SKM-1 treated with dmso at 0.1 percent for 144 hours (cell line): ENCODE data around the gene FECH.

ENCODE experiments used
- DNase-seq: peaks from one replicate; lab custom pipeline; 2025; ENCODE audit not compliant: unreplicated experiment; lab: John Stamatoyannopoulos, UW

The FECH gene

DNA sequence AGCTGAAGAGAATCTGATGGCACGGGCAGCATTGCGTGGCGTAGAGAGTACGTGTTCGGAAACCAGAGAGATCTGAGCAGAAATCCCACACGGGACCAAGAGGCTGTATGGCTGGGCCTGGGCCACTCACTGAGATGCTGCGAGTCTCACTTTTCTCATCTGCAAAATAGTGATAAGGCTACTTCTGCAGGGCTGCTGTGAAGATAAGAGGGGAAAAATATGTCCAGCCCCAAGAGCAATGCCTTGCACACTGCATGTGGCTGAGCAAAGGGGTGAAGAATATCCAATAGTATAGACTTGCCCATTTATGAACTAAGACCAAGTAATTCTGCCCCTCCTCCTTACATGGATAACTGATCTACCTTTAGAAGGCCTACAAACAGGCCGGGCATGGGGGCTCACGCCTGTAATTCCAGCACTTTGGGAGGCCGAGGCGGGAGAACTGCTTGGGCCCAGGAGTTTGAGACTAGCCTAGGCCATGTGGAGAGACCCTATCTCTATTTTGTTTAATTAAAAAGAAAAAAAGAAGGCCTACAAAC lies 3.1 kb downstream of the FECH start:
- DNase-seq = no peak

DNA sequence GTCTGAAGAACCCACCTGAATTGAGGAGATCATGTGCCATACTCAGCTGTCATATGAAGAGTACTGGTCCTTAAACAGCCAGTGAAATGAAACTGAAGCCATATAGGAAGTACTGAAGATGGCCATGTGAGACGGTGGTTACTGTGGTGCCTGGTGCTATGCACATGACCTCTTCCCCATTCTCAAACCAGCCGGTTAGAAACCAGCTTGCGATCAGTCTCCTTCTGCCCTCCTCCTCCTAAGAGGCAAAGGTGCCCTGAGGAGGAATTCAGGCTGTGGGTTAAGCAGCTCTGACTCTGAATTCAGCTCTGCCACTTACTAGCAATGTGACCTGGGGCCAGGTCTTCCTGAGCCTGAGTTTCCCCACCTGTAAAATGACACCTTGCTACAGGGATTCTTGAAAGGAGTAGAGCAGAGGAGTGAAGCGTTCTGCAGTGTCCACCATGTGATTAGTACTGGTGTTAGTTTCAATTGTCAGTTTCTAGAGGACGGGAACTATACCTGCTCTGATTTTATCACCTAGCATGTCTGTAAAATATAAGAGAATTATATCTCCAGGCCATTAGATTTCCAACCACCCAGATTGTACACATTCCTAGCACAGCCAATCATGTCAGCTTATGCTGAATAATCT lies 5.1 kb downstream of the FECH start:
- peak; percentile 83 for DNase-seq

DNA sequence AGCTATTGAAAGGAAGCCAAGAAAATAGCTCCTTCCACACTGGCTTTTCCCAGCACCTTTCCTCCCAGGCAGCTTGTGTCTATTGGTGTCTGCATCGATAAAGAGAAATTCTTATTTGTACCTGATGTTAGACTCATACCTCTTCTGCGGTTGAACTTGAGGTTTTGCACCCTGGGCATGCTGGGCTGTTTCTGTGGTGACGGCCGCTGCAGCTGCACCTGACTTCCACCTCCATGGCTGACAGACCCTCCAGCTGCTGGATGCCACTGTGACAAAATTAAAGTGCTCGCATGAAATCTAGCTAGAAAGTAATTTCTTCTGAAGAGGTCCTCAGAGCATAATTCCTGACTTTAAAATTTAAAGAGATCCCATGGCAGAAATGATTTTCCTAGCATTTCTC lies 6.6 kb downstream of the FECH start:
- DNase-seq = no peak

DNA sequence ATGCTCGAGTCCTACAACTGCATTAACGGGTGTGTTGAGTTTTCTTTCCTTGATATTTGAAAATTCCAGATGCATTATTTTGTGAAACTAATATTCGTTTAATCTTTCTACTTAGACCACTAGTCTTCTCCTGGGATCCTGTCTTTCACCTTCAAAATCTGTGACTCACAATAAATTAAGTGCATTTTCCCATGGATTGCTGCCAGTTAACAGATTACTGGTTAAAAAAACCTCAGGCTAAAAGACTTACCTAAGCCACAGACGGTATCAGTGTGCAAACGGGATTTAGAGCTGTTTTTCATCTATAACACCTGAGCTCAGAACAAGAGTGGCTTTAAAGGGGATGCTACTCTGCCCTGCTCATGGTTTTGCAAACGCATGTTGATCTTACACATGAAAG lies 10.2 kb downstream of the FECH start:
- no peak for DNase-seq

DNA sequence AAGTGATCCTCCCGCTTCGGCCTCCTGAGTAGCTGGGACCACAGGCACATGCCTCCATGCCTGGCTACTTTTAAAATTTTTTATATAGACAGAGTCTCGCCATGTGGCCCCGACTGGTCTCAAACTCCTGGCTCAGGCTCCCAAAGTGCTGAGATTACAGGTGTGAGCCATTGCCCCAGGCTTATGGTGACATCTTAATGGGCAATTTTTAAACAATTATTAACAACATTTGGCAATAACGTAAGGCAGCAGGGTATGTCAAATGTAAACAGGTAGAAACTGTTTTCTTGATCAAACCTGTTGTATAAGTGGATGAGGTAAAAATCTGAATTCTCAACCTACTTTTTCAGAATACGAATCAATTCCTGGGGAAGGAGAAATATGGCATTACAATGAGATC lies 11.0 kb downstream of the FECH start:
- no peak for DNase-seq

DNA sequence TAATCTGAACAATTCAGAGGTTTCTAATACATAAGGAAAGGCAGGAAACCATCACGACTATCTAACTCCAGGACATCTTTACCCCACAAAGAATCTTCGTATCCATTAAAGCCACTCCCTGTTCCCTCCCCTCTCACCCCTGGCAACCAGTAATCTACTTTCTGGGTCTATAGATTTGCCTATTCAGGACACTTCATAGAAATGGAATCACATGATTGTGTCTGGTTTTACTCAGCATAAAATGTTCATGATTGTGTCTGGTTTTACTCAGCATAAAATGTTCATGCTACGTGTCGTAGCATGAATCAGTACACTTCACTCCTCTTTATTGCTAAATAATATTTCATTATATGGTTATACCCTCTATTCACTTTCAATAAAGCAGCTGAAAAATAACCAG lies 11.6 kb downstream of the FECH start:
- no peak for DNase-seq

DNA sequence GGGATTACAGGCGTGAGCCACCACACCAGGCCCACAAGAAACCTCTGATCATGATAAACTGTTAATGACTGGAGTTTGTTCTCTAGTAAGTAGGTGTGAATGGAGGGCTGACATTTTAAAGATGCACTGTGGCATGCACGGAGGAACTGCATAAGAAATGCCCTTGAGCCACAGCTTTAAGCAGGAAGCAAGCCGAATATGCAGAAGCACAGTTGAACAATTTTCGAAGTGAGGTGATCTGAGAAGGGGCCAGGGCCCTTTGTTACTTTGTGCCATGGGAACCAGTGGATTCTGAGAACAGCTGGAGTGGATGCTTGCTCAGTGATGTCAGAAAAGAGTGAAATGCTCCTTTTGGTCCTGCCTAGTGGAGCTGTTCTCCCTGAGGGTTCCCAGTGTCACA lies 16.3 kb downstream of the FECH start:
- no peak for DNase-seq

DNA sequence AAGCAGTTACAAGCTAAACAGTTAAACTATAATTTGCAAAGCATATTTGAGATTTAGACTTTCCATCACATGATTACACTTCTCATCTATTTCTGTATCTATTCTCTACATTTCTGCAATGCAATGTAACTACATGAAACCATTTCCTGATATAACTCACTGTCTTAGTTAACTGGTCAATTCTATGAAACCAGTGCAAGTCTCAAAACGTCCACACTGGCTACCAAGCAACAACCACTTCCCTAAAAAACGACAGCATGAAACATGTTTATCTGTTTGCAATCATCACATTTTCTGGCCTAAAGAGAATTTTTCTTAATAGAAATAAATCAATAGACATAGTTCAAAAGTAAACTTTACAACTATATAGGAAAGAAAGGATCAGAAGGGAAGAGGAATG lies 17.4 kb downstream of the FECH start:
- no peak for DNase-seq

DNA sequence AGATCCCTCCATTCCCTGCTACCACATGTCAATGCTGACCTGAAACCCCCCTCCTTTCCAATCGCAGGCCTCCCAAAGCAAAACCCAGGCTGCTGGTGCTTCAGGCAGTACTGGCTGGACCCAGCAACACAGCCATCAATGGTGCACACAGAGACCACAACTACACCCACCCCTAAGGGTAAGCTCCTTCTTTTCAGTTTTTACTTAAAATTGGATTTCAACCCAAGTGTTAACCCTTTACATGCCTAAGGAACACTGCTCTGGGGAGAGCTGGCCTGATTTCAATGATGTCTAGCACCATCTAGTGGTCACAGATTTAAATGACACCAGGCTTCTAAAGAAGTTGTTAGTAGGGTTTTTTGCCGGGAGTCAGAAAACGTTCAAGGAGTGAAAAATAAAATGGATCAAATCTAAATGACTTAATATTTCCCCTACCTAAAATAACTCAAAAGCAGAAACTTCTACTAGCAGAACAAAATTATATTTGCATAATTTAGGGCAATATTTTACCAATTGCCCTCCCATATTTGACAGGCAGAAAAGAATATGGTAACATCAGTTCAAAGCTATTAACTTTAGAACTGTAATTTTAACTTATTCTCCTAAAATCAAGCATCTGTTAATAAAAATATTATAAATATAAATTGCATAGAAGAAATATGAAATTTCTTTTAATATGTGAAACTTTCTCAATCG lies 24.6 kb downstream of the FECH start:
- peak; percentile 43 for DNase-seq

DNA sequence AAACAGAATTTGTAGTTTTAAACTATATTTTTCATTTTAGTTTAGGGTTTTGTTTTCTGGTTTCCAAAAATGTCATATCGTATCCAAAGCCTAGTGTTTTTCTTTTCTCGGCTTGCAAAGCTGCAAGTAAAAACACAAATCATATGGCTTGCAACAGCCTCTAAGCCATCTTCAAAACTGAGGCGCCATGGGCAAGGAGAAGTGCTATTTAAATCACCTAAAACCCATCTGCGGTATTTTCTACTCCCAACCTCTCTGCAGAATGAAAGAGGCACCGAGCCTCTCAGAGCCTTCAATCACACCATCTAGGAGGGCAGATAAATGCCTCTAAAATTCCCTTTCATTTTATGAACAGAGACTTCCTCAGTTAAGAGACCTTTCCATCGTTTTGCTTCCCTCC lies 25.2 kb downstream of the FECH start:
- no peak for DNase-seq

DNA sequence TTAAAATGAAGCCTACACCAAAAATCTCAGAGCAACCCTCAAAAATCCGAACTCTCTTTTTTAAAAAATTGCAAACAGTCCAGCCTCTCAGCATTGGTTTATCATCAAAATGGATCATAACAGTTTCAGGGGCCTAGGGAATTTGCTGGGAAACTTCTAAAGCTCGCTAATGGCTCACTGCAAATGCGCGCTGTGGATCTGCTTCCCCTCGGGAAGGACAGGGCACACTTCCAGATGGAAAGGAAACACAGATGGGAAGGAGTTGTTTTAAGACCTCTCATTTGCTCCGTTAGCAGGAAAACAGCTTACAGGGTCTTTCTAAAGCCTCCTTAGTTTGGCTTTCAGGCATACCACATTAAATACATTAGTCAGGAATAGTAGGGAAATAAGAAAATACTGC lies 27.2 kb downstream of the FECH start:
- no peak for DNase-seq

DNA sequence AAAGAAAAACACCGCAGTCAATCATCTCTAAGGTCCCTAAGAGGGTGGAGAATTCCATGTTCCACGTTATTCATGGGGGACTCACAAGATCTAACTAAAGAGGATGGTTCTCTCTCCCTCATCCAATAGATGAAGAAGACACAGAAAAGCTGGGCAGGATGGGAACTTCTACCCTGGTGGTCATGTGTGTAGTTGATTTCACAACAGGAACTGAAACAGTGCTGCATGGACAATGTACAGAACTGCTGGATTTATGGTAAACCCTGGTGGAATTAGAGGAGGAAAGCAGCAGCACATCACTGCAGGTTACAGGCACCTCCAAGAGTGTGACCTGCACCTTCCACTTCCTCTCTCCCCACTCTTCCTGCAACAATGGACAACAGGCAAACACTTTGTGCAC lies 31.4 kb downstream of the FECH start:
- no peak for DNase-seq

DNA sequence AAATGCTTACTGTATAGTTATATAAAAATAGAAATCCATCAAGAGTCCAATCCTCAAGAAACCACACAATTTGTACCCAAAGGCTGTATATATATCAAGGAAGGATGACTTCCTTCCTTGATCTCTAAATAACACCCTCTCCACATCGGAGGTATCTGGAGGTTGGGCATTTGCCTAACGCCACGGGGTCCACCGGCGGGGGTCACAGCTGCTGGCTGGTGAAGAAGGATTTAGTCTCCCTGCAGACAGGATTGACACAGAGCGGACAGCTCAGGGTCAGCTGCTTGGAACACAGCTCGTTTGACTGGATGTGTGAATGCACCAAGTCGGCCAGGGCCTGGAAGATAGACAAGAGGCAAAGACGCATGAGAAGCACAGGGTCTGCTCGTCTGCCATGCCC lies 36.0 kb downstream of the FECH start:
- no peak for DNase-seq

DNA sequence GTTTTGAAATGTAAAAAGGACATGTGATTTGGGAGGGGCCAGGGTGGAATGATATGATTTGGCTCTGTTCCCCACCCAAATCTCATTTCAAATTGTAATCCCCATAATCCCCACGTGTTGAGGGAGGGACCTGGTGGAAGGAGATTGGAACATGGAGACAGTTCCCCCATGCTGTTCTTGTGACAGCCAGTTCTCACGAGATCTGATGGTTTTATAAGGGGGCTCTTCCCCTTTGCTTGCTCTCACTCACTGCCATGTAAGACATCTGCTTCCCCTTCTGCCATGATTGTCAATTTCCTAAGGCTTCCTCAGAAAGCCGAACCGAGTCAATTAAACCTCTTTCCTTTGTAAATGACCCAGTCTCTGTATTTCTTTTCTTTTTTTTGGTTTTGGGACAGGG lies 39.2 kb downstream of the FECH start:
- DNase-seq = no peak

DNA sequence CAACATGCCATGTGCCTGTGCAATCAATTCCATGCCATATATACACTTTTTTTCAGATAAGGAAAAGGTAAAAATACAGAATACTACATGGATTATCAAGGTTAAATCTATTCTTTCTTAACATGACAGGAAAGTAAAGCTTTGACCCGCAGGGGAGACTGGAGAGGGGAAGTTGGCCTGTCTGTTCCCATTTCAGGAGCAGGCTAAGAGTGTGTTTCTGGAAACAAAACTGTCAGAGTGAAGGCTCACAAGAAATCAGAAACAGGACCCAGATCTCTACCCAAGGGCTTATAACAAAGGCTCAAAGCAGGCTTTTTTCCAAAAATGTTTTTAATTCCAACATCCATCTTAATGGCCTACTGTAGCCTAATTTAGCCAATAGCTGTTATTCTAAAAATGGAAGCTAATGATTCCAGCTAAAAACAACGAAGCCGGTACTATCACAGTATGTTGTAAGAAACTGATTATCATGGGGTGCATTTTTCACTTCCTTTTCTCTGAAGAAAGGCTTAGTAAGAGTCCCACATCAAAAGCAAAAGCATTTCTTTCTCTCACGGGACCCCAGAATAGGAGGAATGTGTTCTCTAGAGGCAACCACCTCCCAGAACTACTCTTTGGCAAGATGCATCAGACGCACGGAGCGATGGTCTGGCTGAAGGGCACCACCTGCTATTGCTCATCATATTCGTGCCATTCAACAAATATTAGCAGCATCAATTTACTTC lies 41.4 kb downstream of the FECH start:
- DNase-seq = peak; percentile 63

DNA sequence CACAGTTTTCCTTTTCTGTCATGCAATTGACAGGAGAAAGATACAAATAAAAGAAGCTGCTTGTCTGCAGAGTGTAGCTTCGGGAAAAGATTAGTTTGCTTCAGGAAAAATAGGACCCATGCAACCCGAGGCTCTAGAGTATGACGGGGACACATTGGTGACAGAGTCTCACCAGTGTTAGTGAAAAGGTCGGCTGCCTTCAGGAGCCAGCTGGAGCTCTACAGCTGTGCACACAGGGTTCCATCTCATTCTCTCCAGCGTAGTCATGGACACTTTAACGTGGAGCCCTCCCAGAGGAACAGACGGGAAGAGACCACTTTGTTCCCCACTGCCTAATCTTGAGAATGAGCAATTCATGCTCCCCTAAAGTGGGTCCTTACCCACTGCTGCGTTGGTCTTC lies 42.9 kb downstream of the FECH start:
- DNase-seq = no peak

DNA sequence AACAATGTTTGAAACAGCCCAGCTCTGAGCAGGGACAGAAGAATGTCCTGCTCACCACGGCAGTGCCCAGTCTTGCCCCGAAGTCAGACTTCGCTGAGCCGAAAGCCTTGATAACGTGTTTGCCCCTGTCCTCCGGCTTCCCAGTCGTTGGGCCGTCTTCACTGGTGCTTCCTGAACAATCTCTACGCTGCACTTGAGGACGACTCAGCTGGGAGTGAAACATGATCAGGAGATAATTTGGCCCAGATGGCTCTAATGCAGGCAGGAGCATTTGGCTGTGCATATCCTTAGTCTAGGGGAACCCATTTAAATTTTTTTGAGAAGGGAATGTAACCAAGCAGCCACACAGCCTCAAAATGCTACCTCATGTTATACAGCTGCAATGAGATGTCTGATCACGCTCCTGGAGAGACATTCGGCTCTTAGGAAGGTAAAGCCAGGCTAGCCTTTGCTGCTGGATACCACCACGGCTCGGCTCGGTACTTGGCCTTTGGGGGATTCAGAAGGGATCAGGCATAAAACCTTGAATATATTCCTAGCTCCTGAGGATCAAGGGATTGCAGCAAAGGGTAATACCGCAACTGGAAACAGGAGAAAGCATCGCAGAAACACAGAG lies 43.6 kb downstream of the FECH start:
- no peak for DNase-seq

DNA sequence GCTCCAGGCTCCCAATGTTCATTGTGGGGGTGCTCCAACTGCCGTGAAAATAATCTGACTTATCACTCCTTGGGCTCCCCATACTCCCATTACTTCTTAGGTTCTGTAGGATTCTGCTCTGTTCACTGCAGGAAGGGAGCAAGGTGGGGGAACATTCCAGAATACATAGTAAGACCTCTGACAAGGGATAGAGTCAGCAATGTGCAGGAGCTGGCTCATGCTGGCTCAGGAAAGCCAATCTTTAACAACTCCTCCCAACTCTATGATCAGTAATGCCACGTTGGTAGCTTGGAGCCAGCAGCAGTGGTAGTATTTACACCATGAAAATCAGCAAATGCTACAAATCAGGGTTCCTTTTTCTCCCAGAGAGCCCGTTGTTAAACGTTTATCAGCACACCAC lies 44.4 kb downstream of the FECH start:
- DNase-seq = no peak

DNA sequence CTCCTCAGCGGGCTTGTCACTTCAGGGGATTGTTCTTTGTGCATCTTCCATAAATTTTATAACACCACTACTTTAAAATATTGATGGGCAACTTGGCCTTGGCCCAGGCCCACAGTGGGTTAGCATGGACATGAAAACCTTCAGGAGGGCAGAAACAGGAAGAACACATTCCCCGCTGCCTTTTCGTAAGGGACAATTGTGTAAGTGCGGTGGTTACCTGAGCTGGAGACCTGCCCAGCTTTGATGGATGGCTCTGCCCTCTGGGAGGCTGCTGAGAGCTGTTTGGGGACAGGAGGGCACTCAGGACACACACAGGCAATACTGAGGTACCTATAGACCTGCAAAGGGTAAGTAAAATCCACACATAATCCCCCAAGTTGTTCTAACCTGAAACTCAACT lies 46.8 kb downstream of the FECH start:
- DNase-seq = no peak

DNA sequence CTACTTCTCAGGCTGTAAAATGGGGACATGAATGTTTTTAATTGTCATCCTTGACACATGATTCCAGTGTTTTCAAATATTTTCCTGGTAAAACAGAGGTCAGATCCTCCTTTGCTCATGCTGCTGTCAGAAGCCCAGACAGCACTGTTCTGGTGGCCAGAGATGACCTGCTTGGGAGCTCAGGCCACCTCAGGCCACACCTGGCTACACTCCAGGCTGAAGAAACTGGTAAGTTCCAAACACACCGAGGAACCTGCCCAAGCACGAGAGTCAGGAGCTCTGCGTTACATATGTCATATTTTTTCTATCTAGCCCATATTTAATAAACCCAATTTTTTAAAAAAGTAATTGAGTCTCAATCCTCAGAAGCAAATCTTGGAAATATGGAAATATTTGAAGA lies 47.9 kb downstream of the FECH start:
- no peak for DNase-seq

DNA sequence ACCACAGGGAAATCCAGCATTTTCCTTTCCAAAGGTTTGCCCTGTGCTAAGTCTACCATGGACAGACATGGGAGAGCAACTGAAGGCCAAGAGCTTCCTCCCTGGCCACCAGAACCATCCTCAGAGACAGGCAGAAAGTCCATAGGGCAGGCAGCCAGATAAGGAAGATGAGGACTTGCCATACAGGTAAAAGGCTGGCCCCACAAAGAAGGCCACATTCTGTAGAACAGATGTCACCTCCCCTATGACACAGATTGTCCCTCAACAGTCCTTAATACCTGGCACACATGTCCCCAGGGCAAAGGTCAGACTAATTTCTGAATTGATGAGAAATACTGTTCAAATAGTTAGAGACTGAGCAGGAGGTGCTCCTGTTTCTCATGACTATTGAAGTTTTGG lies 52.0 kb downstream of the FECH start:
- DNase-seq = no peak
